AG04449 (cell line): ENCODE results near the gene EZR.

ENCODE experiments used
- CTCF ChIA-PET: fragments of 350-600 bp; formaldehyde crosslinking; extraction: SDS; loops from one replicate; lab custom pipeline; 2021; ENCODE audit warnings: antibody characterized with exemption; lab: Yijun Ruan, JAX
- POLR2A ChIA-PET: fragments of 400-600, 350-600 bp; formaldehyde crosslinking; extraction: SDS; loops from one replicate; lab custom pipeline; 2020; ENCODE audit warnings: antibody characterized with exemption, inconsistent platforms; lab: Yijun Ruan, JAX
- DNase-seq: peaks from one replicate; pipeline ENCODE4 v3.0.0-alpha.2; 2010; ENCODE audit warnings: low read depth, low spot score
- H3K4me3 ChIP-seq: 2 replicates; pipeline ENCODE4 v1.5.1; 2011; ENCODE audit warnings: low read depth, mild to moderate bottlenecking, control low read depth, low read length
- TF ChIP-seq, protein P1 (sequence below): IDR thresholded peaks from one replicate; pipeline ENCODE4 v1.5.1; 2011; ENCODE audit warnings: mild to moderate bottlenecking, moderate library complexity, low read length, control low read depth, inconsistent platforms; ENCODE audit not compliant: insufficient read depth; ENCODE audit errors: missing control alignments

EZR gene

GRCh38 chr6:158815907-158816306, 3.3 kb downstream of the EZR start:
- ChIA-PET CTCF (no interaction called here), POLR2A (no interaction called here)
- TF ChIP-seq, protein P1, sequence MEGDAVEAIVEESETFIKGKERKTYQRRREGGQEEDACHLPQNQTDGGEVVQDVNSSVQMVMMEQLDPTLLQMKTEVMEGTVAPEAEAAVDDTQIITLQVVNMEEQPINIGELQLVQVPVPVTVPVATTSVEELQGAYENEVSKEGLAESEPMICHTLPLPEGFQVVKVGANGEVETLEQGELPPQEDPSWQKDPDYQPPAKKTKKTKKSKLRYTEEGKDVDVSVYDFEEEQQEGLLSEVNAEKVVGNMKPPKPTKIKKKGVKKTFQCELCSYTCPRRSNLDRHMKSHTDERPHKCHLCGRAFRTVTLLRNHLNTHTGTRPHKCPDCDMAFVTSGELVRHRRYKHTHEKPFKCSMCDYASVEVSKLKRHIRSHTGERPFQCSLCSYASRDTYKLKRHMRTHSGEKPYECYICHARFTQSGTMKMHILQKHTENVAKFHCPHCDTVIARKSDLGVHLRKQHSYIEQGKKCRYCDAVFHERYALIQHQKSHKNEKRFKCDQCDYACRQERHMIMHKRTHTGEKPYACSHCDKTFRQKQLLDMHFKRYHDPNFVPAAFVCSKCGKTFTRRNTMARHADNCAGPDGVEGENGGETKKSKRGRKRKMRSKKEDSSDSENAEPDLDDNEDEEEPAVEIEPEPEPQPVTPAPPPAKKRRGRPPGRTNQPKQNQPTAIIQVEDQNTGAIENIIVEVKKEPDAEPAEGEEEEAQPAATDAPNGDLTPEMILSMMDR = no peak
- no peak overlapping the region; the same call in 1 of the 2 replicates for H3K4me3 ChIP-seq
- no peak for DNase-seq

DNA sequence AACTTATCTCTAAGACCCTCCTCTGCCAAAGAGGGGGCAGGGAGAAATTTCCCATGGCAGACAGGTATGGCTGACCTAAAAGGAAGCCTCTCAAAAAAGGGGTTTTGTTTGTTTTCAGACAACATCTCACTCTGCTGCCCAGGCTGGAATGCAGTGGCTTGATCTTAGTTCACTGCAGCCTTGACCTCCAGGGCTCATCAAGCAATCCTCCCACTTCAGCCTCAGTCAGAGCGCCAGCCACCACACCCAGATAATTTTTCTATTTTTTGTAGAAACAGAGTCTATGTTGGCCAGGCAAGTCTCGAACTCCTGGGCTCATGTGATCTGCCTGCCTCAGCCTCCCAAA, 3.8 kb downstream of the EZR start:
- TF ChIP-seq, protein P1 = no peak
- CTCF ChIA-PET = no interaction called here
- peak overlapping the region; percentile 8; the same call in 1 of the 2 replicates for H3K4me3 ChIP-seq
- no peak for DNase-seq
- POLR2A ChIA-PET = no interaction called here

GRCh38 chr6:158813032-158813431, 6.1 kb downstream of the EZR start:
- ChIA-PET CTCF (no interaction called here), POLR2A (no interaction called here)
- H3K4me3 ChIP-seq = no peak overlapping the region
- DNase-seq = no peak
- TF ChIP-seq, protein P1 = no peak

- DNase-seq = no peak
- POLR2A ChIA-PET = interaction anchor here (0.6 kb wide), 1 partner anchor 24 kb away, joined by 3 read pairs; no protein-coding TSS in a partner anchor
- CTCF ChIA-PET = interaction anchor here (1.0 kb wide), 1 partner anchor 160 kb away, joined by 3 read pairs; no protein-coding TSS in a partner anchor
Observed at GRCh38 chr6:158812611-158813010, 6.6 kb downstream of the EZR start.

GRCh38 chr6:158810155-158811095, 8.7 kb downstream of the EZR start:
- TF ChIP-seq, protein P1 = no peak
- H3K4me3 ChIP-seq = no peak overlapping the region
- ChIA-PET POLR2A (no interaction called here), CTCF (interaction anchor here (1.3 to 1.8 kb wide), 2 partner anchors 9 to 106 kb away, joined by 3 to 6 read pairs; no protein-coding TSS in a partner anchor)
- DNase-seq = no peak

More at GRCh38 chr6:158812611-158813010, 6.6 kb downstream of the EZR start:
- H3K4me3 ChIP-seq = no peak overlapping the region
- TF ChIP-seq, protein P1 = no peak
